ENCODE measurements around the gene COX6A2.
"Not testable (repeated sequence)": the region's sequence is repeated elsewhere in the genome, so short reads cannot be mapped to it uniquely, and the experiment has no call there.

COX6A2 gene

DNA sequence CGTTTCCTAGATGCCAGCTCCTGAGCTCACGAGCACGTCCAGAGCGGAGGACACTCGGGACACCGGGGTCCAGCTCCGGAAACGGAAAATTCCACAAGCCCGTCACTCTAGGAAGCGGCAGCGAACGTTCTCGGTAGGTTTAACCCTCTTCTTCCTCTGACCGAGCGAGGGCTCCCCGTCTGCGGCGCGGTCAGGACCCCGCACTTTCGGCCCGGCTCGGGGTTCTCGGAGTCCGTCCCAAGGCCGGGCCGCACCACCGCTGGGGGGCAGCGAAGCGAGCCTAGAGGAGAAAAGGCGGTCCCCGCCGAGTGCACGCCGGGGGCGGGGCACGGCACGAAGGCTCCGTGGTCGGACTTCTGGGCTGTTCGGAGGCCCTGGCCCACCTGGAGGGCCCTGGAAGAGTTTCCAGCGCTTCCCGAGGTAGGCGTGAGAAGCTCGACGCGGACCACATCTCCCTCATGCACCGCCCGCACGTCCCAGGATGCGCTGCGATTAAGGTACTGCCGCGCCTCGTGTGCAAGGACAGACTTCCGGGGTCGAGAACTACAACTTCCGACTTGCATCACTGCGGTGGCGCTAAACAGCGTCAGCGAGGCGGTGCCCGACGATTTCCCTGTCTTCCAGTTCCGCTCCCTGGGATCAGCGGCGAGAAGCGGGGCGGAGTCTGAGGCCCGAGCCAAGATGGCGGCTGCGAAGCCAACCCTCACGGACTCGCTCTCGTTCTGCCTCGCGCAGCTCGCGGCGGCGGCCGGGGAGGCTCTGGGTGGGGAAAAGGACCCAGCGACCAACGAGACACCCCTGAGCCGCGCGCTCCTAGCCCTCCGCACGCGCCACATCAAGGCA is 30.9 kb upstream of the COX6A2 start, which contains the start of gene ARMC5:
Gene ARMC5 (plus strand): TSS at position 658 of the 843 bp plus-strand sequence. CDS start 24 bp downstream, at position 682.
- Histone ChIP-seq H3K27ac (ENCODE audit: low read depth, low read length) (peak within 1 kb of the TSS; percentile 100), H3K4me1 (ENCODE audit: control insufficient read depth, insufficient read depth, low read length) (peaks cover 23% of the 10 kb centered on the region), H3K4me3 (ENCODE audit: low read length) (peak within 1 kb of the TSS; percentile 82), H3K9ac (ENCODE audit: low read length) (peak within 1 kb of the TSS; percentile 97), H3K36me3 (ENCODE audit: control insufficient read depth, insufficient read depth, low read length) (peaks cover 13% of the 10 kb centered on the region), H3K27me3 (ENCODE audit: control insufficient read depth, insufficient read depth, low read length) (no peaks in the 10 kb centered on the region)

DNA sequence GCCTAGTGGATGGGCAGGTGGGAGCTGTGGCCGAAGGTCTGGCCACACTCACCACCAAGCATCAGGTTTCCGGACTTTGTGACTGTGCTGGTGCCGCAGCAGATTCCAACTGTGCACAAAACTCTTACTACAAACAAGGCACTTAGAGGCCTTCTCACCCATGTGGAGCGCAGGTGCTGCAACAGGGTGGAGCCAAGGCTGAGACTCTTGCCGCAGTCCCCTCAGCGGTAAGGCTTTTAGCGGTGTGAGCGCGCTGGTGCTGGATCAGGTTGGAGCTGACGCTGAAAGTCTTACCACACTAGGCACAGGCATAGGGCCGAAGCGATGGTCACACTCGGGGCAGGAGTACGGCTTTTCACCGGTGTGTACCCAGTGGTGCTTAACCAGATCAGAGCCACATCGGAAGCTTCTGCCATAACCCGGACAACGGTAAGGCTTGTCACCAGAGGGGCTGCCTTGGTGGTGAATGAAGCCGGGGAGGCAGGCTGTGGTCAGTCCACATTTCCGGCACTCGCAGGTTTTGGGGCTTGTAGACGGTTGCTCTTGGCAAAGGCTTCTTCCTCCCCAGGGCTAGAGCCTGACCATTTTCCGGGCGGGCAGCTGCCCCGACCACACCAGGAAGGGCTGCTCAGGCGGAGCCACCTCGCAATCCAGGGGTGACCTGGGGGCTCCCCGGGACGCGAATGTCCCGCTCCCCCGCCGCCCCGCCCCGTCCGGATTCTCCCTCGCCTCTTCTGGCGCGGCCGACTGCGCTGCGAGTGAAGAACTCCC is 30.1 kb upstream of the COX6A2 start:
- Histone ChIP-seq H3K36me3 (ENCODE audit: control insufficient read depth, insufficient read depth, low read length) (peaks cover 13% of the 10 kb centered on the region), H3K27ac (ENCODE audit: low read depth, low read length) (peak overlapping the region; percentile 100), H3K4me3 (ENCODE audit: low read length) (peak overlapping the region; percentile 82), H3K9ac (ENCODE audit: low read length) (peak overlapping the region; percentile 77), H3K4me1 (ENCODE audit: control insufficient read depth, insufficient read depth, low read length) (peaks cover 27% of the 10 kb centered on the region), H3K27me3 (ENCODE audit: control insufficient read depth, insufficient read depth, low read length) (no peaks in the 10 kb centered on the region)

DNA sequence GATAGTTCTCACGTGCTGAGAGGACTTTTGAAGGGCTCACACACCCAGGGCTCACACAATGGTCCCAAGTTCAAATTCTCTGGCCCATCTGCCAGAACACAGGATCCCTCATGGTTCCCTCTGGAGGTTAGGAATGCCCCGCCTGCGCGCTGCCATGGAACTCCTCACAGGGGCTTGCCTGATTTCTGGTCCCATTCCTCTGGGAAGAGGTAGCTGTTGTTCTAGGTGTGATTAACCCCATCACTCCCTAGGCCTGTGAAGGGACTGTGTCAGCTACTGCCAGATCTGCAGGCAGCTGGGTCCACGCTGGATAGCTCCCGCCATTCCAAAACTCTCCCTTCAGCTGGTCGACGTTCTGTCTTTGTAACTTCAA is 28.8 kb upstream of the COX6A2 start:
- Histone ChIP-seq H3K4me1 (ENCODE audit: control insufficient read depth, insufficient read depth, low read length) (peaks cover 31% of the 10 kb centered on the region), H3K36me3 (ENCODE audit: control insufficient read depth, insufficient read depth, low read length) (peaks cover 4% of the 10 kb centered on the region), H3K27ac (ENCODE audit: low read depth, low read length) (no peak overlapping the region), H3K4me3 (ENCODE audit: low read length) (peak overlapping the region; percentile 28), H3K27me3 (ENCODE audit: control insufficient read depth, insufficient read depth, low read length) (no peaks in the 10 kb centered on the region), H3K9ac (ENCODE audit: low read length) (no peak overlapping the region)

DNA sequence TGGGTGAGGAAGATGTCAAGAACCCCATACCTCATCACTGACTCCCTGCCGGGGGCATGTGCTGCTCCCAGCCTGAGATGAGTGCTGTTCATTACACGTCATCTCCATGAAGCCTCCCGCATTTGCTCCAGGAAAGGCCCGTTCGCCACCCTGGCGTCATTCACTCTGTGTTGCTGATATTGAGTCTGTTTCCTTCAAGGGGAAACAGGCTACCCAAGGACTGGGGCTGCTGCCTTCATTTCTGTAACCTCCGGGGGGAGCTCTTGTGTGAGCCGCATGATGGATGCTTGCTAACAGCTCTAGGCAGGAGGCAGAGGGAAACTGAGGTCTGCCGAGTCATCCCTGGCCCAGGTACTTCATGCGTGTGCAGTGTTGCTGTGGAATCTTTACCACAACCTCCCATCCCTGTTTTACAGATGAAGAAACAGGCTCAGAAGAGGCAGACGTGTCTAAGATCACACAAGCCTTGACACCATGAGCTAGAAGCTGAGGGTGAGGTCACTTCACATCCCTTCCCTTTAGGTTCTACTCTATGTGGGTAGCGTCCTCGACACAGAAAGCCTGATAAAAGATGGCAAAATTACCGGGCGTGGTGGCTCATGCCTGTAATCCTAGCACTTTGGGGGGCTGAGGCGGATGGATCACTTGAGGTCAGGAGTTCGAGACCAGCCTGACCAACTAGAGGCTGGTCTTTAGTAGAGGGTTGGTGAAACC is 27.6 kb upstream of the COX6A2 start:
- Histone ChIP-seq H3K27me3 (ENCODE audit: control insufficient read depth, insufficient read depth, low read length) (no peaks in the 10 kb centered on the region), H3K4me1 (ENCODE audit: control insufficient read depth, insufficient read depth, low read length) (peaks cover 35% of the 10 kb centered on the region), H3K36me3 (ENCODE audit: control insufficient read depth, insufficient read depth, low read length) (peaks cover 2% of the 10 kb centered on the region), H3K9ac (ENCODE audit: low read length) (no peak overlapping the region), H3K27ac (ENCODE audit: low read depth, low read length) (no peak overlapping the region), H3K4me3 (ENCODE audit: low read length) (no peak overlapping the region)

DNA sequence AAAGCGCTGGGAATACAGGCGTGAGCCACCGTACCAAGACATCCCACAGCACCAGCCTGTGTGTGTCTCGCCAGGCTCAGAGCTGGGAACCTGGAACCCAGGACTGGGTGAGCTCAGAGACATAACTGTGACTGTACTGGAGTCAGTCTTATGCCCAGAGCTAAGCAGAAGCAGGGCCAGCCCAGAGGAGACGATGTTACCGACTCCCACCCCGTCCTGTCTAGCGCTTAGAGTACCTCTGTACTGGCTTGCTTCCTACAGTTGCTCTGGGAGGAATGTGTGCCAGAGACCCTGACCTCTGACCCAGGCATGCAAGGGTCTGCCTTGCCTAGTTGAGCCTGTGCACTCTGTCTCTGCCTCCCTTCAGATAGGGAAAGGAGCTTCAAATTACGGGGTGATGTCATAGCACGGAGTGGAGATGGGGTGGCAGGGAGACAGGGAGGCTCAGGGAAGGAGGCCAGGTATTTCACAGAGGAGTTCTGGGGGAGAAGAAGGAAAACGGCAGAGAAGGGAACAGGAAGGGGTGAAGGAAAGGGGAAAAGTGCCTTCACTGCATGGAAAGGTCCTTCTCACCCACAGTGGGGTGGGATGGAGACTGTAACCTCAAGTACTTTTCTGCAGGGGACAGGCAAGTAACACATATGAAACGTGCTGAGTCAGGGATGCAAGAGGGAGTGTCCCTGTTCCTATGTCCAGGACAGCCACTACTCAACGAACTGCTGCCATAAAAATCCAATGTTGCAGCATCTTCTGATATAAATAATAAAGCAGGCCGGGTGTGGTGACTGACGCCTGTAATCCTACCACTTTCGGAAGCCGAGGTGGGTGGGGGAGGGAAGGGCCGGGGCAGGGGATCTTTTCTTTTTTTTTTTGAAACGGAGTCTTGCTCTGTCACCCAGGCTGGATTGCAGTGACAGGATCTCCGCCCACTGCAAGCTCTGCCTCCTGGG is 25.4 kb upstream of the COX6A2 start:
- H3K36me3 ChIP-seq (ENCODE audit: control insufficient read depth, insufficient read depth, low read length): peaks cover 2% of the 10 kb centered on the region
- H3K4me1 ChIP-seq (ENCODE audit: control insufficient read depth, insufficient read depth, low read length): peaks cover 32% of the 10 kb centered on the region
- no peak overlapping the region for H3K9ac ChIP-seq (ENCODE audit: low read length)
- no peaks in the 10 kb centered on the region for H3K27me3 ChIP-seq (ENCODE audit: control insufficient read depth, insufficient read depth, low read length)
- no peak overlapping the region for H3K4me3 ChIP-seq (ENCODE audit: low read length)
- H3K27ac ChIP-seq (ENCODE audit: low read depth, low read length): no peak overlapping the region

DNA sequence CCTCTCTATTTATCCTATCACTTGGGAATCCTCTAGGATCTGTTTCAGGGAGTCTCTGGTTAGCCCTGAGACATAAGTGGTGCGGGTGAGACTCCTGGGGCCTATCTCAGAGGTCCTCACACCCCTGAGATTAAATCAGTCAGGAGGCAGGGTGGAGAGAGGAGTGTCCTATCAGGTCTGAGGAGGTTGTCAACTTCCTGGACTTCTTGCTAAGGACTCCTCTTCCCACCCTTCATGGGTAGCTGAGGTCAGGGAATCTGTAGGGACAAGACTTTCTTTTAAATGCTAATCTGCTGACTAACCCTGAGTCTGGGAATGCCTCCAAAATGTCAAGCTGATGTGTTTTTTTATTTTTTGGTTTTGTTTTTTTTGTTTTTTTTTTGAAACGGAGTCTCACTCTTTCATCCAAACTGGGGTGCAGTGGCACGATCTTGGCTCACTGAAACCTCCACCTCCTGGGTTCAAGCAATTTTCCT is 24.5 kb upstream of the COX6A2 start:
- H3K27ac ChIP-seq (ENCODE audit: low read depth, low read length): peak overlapping the region; percentile 25
- no peaks in the 10 kb centered on the region for H3K27me3 ChIP-seq (ENCODE audit: control insufficient read depth, insufficient read depth, low read length)
- no peak overlapping the region for H3K4me3 ChIP-seq (ENCODE audit: low read length)
- H3K4me1 ChIP-seq (ENCODE audit: control insufficient read depth, insufficient read depth, low read length): peaks cover 24% of the 10 kb centered on the region
- peaks cover 2% of the 10 kb centered on the region for H3K36me3 ChIP-seq (ENCODE audit: control insufficient read depth, insufficient read depth, low read length)
- H3K9ac ChIP-seq (ENCODE audit: low read length): no peak overlapping the region

DNA sequence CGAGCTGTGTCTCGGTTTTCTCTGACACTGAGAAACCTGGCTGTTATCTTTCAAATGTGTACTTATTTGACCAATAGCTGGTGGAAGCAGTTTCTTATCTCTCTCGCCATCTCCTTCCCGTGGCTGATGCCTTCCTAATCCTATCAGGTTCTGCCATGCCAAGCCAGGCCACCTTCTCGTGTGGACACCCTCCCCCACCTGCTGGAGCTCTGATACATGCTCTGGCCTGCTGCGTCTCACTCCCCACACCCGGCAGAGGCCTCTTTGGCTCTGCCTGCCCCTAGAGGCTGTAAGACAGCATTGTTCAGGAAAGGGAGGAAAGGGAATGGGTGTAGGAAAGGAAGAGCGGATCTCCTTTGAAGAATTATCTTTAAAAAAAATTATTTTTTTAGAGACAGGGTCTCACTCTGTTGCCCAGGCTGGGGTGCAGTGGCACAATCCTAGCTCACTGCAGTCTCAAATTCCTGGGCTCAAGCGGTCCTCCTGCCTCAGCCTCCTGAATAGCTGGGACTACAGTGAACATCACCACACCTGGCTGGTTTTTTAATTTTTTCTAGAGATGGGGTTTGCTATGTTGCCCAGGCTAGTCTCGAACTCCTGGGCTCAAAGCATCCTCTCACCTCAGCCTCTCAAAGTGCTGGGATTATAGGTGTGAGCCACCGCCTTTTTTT is 23.7 kb upstream of the COX6A2 start:
- peaks cover 17% of the 10 kb centered on the region for H3K4me1 ChIP-seq (ENCODE audit: control insufficient read depth, insufficient read depth, low read length)

DNA sequence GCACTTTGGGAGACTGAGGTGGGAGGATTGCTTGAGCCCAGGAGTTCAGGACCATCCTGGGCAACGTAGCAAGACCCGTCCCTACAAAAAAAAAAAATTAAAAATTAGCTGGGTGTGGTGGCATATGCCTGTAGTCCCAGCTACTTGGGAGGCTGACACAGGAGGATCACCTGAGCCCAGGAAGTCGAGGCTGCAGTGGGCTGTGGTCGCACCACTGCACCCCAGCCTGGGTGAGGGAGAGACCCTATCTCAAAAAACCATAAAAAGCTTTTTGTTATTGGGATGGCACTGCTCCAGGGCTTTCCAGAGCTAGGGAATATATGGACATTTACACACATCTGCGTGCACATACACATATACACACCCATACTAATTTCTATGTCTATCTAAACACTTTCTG is 23.0 kb upstream of the COX6A2 start:
- no peaks in the 10 kb centered on the region for H3K36me3 ChIP-seq (ENCODE audit: control insufficient read depth, insufficient read depth, low read length)
- no peaks in the 10 kb centered on the region for H3K27me3 ChIP-seq (ENCODE audit: control insufficient read depth, insufficient read depth, low read length)
- H3K9ac ChIP-seq (ENCODE audit: low read length): no peak overlapping the region
- H3K27ac ChIP-seq (ENCODE audit: low read depth, low read length): no peak overlapping the region
- H3K4me1 ChIP-seq (ENCODE audit: control insufficient read depth, insufficient read depth, low read length): peaks cover 12% of the 10 kb centered on the region
- H3K4me3 ChIP-seq (ENCODE audit: low read length): no peak overlapping the region

More for the DNA sequence above, 23.7 kb upstream of the COX6A2 start:
- Histone ChIP-seq H3K4me3 (ENCODE audit: low read length) (no peak overlapping the region), H3K27me3 (ENCODE audit: control insufficient read depth, insufficient read depth, low read length) (no peaks in the 10 kb centered on the region), H3K9ac (ENCODE audit: low read length) (no peak overlapping the region), H3K27ac (ENCODE audit: low read depth, low read length) (peak overlapping the region; percentile 48), H3K36me3 (ENCODE audit: control insufficient read depth, insufficient read depth, low read length) (peaks cover 2% of the 10 kb centered on the region)

DNA sequence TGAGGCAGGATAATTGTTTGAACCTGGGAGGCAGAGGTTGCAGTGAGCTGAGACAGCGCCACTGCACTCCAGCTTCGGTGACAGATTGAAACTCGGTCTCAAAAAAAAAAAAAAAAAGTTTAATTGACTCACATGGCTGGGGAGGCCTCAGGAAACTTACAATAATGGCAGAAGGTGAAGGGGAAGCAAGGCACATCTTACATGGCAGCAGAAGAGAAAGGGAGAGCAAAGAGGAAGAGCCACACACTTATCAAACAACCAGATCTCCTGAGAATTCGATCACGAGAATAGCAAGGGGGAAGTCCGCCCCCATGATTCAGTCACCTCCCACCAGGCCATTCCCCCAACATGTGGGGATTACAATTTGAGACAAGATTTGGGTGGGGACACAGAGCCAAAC is 17.8 kb upstream of the COX6A2 start:
- not testable (repeated sequence) for H3K4me3 ChIP-seq (ENCODE audit: low read length); H3K9ac ChIP-seq (ENCODE audit: low read length); H3K27me3 ChIP-seq (ENCODE audit: control insufficient read depth, insufficient read depth, low read length); H3K36me3 ChIP-seq (ENCODE audit: control insufficient read depth, insufficient read depth, low read length); H3K4me1 ChIP-seq (ENCODE audit: control insufficient read depth, insufficient read depth, low read length); H3K27ac ChIP-seq (ENCODE audit: low read depth, low read length)

DNA sequence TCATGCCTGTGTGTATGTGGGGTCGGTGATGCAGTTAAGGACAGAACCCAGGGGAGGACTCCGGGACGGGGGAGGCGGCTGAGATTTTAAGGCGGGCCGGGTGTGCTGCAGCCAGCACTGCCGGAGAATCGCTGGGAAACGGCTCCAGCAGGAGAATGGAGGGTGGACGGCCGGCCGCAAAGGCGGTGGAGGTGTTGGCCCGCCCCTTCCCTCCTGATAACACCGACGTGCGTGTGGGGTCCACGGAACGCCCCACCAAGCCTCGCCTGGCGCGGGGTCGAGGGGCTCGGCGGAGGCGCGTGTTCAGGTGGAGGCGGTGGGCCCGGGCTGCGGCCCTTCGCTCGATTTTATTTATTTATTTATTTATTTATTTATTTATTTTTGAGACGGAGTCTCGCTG is 13.8 kb upstream of the COX6A2 start:
- no peaks in the 10 kb centered on the region for H3K27me3 ChIP-seq (ENCODE audit: control insufficient read depth, insufficient read depth, low read length)

DNA sequence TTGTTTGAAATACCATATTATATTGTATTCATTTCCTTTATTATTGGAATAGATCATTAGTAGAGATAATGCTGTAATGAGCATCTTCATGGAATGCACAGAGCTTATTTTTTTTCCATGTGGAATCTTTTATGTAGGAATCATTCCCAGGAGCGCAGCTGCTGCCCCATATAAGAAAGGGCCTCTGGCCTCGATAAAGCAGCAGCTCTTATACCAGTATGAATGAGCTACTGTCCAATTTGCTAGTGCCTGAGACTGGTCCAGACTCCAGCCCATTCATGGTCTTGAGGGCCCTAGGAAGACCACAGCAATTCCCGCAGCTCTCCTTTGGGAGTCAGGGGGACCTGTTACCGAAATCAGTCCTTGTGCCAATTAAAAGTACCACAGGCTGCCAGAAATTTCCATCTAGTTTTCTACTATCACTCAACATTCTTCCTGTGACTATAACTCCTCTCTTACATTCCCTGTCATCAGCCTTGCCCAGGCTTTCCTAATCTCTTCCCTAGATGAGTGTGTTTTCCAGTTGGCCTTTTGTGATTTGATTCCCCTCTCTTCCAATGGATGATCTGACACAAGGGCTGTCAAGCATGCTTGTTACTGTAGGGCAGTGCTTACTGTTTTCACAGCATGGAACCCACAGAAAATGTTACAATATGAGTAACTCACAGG is 12.5 kb upstream of the COX6A2 start:
- no peak overlapping the region for H3K4me3 ChIP-seq (ENCODE audit: low read length)
- no peaks in the 10 kb centered on the region for H3K4me1 ChIP-seq (ENCODE audit: control insufficient read depth, insufficient read depth, low read length)
- H3K9ac ChIP-seq (ENCODE audit: low read length): no peak overlapping the region
- no peak overlapping the region for H3K27ac ChIP-seq (ENCODE audit: low read depth, low read length)
- H3K27me3 ChIP-seq (ENCODE audit: control insufficient read depth, insufficient read depth, low read length): no peaks in the 10 kb centered on the region
- H3K36me3 ChIP-seq (ENCODE audit: control insufficient read depth, insufficient read depth, low read length): no peaks in the 10 kb centered on the region

More for the DNA sequence above, 13.8 kb upstream of the COX6A2 start:
- Histone ChIP-seq H3K27ac (ENCODE audit: low read depth, low read length) (no peak overlapping the region), H3K4me3 (ENCODE audit: low read length) (no peak overlapping the region), H3K4me1 (ENCODE audit: control insufficient read depth, insufficient read depth, low read length) (no peaks in the 10 kb centered on the region), H3K36me3 (ENCODE audit: control insufficient read depth, insufficient read depth, low read length) (no peaks in the 10 kb centered on the region), H3K9ac (ENCODE audit: low read length) (no peak overlapping the region)

Measured in rectal smooth muscle tissue (tissue), 1 donor.